ENCODE data around the gene LZTS2.
A peak's percentile ranks its signal among the peaks of the same experiment; 100 is the strongest.

Gene LZTS2

DNA sequence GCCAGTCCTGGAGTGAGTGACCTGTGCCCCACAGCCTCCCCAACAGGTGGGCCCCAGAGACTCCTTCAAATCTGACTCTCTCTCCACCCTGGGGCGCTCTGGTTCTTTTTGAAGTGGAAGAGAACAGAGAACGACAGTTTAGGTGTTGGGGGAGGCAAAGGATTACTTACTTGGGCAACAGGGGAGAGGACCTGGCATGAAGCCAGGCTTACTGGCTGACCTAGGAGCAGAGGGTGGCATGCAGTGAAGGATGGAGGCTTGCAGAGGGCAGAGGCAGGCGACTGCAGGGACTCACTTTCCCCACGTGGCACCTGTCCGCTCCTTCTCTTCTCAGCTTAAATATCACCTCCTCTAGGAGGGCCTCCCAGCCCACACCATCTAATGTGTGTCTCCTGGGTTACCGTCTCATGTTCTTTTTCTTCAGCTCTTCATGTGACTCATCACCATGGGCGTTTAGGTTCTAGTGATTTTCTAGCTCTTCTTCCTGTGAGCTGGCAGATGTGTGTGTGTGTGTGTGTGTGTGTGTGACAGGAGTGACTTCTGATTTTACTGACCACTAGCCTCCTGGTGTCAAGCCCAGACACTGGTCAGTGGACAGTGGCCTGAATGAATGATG is 15.5 kb downstream of the LZTS2 start:
- DNase-seq, result peak; percentile 15

DNA sequence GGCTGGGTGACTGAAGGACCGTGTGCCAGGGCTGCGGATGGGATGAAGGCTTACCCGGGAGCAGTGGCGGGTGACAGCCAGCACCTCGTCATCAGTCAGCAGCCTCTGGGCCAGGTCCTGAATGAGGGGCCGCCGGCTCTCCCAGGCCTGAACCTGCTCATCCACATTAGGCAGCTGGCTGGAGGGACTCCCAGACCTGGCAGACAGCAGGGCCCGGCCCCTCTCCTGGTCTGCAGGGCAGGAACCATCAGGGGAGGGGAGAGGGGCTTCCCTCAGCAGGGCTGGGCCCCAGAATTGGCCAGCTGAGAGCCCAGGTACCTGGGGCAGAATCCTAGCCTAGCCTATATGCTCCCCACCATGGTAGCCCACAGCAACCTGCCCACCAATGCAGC is 16.0 kb downstream of the LZTS2 start:
- DNase-seq, result no peak

DNA sequence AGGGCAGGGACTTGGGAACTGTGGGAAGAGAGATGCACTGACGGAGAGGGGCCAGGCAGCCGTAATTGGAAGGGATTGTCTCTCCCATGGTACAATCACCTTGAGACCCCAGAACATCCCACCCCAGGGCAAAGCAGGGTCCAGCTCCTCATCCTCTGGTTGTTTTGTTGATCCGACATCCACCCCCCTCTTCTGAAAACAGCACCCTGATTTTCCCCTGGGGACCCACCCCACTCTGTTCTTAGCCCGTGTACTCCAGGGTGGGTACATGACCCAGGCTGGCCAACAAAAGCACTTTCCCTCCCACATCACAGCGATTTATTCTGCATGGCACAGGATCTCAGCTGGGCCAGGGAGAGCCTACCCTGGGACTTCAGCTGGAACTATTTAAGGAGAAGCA is 17.2 kb downstream of the LZTS2 start:
- no peak for DNase-seq

DNA sequence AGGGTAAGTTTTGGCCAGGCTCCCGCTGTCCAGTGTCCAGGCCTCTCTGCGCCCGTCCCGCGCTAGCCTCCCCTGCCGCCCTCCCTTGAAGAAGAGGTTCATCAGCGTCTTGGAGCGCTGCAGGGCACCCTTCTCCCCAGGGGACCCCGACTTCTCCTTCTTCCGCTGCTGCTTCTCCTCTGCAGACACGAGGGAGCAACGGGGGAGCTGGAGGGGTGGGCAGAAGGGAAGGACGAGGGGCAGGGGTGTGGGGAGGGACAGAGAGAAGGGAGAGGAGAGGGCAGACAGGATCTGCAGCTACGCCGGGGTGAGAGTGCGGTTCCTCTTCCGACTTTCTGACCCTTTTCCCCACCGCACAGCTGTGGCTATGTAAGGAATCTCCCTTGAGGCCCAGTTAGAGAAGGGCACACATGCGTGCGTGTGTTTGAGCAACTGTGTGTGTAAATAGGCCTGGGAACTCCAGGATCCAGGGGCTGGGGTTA is 18.6 kb downstream of the LZTS2 start:
- DNase-seq, result no peak

DNA sequence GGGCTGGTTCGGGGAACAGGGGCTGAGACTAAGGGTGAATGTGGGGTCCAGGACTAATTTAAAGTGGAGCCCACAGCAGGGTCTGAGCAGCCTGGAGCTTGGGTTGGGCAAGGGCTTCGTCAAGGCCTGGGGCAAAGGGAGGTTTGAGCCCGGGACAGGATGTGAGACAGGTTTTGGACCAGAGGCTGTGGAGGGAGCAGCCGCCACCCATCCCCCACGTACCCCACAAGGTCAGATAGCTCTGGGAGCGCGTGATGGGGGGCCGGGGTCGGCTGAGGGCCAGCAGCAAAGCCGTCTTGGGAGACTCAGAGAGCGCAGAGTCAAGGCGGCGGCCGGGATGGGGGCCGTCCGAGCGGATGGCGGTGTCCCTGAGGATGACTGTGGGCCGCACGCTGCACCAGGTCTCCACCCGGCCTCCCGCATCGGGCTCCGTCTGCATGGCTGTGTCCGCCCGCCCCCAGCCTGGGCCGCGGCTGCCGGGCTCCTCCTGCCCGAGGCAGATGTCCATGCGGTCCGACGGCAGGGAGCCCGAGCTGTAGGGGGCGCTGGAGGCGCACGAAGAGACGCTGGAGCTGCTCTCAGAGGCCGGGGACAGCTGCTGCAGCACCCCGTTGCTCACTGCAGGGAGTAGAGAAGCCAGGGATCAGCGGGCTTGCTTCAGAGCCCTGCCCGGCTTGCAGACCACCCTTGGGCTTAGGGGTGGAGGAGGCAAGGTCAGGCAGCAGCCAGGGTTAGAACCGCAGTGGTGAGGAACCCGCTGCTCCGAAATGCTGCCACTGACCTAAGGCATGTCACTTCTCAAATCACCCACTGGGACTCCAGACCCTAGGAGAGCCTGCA is 19.2 kb downstream of the LZTS2 start:
- DNase-seq, result peak; percentile 61

DNA sequence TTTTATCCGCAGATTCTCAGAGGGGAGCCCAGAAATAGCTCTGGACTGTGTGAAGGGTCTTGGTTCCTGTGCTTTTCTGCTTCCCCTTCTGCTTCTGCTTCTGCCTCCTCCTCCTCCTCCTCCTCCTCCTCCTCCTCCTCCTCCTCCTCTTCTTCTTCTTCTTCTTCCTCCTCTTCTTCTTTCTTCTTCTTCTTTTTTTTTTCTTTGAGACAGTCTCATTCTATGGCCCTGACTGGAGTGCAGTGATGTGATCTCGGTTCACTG is 19.8 kb downstream of the LZTS2 start:
- no peak for DNase-seq

DNA sequence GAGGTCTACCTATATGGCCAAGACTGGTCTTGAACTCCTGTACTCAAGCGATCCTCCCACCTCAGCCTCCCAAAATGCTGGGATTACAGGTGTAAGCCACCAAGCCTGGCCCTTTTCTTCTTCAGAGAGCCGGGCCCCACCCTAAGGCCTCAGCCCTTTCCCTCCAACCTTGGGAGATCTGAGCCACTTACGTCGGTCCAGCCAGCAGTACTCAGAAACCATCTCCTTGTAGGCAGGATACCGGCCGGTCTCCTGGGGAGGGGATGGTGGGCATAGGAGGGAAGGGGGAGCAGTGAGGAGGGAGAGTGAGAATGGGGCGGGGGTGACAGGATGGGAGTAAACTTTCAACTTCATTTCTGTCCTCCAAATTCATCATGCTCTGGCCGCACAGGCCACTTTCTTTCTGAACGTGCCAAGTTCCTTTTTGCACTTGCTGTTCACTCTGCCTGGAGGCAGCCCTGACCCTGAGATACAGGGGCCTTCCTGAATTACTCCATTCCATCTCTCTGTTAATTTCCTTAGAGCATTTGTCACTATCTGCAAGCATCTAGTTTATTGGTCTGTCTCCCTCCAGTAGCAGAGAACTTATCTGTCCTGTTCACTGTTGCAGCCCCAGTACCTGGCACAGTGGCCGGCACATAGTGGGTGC is 20.9 kb downstream of the LZTS2 start:
- DNase-seq, result no peak

DNA sequence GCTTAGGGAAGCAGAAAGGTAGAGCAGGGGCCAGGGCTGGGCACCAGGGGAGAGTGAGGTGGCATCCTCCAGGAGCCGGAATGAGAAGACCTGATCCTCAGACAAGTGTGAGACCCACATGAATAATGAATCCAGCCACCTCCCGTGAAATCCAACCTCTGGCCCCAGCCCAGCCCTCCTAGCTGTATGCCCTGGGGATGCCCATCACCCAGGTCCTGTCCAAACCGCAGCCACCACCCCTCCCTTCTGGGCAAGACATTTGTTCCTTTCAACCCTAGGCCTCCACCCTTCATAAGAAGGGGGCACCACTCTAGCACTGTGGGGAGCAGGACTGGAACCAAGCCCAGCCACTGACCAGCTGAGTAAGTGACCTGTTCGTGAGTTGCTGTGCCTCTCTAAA is 21.6 kb downstream of the LZTS2 start:
- DNase-seq, result no peak

DNA sequence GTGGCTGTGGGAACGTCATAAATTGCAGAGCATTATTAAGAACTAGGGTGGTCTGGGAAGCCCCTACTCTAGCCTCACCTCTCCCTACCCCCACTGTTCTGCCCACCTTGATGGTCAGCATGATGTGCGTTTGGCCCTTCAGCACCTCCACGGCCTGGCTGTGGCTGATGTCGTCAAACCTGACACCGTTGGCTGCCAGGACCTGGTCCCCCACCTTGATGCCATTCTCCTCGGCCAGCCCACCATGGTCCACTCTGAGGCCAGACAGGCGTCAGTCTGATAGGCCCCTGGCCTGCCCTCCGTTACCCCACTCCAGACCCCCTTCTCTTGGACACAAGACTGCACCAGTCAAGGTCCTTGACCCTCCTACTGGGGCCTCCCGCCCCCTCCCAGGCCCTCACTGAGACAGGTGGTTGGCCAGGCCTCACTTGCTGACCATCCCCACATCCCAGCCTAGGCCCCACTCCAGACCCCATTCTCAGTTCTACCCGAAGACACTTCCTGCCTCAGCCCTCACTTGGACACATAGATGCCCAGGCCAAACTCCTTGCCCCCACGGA is 22.2 kb downstream of the LZTS2 start:
- no peak for DNase-seq

DNA sequence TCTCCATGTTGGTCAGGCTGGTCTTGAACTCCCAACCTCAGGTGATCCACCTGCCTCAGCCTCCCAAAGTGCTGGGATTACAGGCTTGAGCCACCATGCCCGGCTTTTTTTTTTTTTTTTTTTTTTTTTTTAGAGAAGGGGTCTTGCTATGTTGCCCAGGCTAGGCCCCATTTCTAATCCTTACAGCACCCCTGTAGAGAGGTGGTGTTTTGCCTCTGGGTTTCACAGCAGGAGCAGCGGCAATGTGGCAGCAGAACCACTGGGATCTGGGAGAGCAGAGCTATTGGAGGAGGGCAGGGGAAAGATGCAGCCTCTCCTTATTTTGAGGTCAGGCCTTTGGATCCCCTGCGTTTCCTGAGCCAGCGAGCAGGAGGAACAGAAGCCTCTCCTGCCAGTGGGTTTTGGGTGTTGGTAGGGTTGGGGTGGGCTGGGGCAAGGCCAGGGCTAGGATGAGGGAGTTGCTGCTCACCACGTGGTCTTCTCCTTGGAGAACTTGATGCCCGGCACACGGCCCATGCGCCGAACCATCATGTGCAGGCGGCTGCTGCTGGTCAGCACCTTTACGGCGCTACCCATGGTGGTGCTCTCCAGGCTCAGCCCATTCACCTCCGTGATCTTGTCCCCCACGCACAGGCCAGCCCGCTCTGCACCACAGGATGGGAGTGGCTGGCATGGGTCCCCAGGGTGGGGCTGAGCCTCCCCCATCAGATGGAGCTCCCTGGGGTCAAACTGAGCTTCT is 23.5 kb downstream of the LZTS2 start:
- DNase-seq, result no peak

DNA sequence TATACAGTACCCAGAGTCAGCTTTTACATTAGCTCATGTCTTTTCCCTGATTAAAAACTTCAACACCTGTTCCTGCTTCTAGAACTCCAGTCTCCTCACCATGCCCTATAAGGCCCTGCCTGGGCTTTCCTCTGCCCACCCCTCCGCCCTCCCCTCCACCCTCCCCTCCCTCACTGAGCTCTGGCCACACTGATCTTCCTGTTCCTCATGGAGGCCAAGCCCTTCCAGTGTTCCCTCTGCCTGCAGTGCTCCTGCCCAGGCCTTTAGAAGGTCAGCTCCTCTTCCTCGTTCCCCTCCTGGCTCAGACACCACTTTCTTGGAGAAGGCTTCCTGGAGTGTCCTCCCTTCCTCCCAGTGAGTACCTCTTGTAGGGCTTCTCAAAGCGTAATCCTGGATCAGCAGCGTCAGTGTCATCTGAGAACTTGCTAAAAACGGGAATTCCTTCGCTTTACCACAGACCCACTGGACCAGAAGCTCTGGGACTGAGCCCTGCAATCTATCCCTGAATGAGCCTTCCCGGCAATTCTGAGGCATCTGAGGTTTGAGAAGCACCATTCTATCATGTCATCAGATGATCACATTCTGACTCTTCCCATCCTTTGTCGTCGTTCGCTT is 27.6 kb downstream of the LZTS2 start:
- no peak for DNase-seq

DNA sequence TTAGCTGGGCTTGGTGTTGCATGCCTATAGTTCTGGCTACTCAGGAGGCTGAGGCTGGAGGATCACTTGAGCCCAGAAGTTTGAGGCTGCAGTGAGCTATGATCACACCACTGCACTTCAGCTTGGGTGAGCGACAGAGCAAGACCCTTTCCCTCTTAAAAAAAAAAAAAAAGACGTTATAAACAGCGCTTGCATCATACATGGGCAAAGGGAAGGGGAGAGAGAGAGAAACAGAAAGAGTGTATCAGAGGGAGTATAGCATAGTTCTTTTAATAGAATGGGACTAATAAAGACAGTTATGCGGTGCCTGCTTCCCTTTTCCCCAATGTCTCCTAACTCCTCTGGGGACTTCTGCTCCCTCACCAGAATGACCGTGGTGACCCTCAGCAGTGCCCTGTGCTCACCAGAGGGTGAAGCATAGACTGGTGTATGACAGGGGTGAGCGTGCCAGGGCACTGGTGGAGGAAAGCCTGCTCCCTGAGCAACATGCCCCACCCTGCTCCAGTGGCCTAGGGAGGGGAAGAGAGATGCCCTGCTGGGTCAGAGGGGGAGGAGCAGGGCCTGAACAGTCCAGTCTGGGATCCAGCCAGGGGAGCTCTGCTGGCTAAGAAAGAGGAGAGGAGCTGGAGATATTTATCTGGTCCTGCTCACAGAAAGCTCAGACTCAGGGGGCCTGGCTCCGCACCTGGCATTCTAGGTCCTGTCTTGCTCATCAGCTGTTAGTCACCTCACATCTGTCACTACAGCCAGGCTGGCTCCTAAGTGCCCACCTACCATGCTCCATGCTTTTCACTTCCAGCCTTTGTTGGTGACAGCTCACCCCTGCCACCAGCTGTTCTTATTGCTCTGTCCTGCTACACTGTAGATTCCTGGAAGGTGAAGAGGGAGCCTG is 29.1 kb downstream of the LZTS2 start:
- DNase-seq, result no peak

DNA sequence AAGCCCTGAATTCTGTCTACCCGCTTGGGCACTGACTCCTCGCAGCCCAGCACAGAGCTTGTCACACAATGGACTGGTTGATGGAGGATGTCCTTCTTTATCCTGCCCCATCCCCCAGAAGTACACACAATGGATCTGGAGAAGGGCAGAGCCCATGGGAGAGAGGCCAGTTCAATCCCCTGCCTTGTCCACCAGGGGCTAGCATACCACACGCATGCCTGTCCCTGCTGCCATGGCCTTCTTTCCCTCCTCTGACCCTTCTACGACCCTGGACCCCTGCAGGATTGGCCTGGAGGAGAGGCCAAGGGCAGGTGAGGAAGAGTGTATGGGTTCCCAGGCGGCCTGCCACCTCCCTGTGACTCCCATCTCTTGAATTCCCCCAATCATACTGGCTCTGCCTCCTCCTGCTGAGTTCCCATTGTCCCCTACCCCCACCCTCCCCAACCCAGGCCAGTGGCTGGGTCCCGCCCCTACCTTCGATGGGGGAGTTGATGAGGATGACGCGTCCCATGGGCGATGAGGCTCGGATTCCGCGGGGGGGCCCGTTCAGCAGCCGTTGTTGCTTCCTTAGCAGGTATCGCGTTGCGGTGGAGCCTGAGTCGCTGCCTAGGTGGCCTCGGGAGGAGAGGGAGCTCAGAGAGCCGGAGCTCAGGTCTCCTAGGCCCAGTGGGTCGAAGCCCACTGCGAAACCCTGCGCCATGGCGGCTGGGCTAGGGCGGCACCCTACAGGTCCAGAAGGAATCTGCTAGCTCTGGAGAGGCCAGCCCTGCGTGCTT is 30.1 kb downstream of the LZTS2 start:
- DNase-seq, result no peak

DNA sequence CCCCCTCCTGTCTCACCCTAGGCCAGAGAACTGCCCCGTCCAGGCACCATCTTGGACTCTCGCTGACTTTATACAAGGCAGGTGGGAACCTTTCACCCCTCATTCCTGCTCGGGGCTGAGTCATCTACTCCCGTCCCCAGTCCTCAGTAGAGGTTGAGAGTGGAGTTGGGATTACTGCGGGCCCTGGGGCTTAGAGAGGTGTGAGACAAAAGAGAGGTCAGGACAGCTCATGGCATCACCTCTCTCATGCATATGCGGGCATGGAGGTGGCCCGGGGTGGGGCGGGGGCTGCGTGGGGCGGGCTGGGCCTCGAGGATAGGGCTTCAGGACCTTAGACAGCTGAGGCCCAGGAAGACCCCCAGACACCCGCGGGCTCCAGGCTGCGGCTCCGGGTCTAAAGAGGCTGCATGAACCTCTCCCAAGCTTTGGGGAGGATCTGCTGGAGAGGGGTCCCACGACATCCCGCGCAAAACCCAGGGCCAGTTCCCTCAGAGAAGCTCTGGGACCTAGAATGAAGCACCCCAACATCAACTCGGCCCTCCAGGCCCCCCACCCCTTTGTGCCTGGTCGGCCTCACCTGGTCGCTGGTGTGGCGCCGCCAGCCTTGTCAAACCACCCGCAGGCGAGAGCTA is 31.0 kb downstream of the LZTS2 start:
- DNase-seq, result no peak

DNA sequence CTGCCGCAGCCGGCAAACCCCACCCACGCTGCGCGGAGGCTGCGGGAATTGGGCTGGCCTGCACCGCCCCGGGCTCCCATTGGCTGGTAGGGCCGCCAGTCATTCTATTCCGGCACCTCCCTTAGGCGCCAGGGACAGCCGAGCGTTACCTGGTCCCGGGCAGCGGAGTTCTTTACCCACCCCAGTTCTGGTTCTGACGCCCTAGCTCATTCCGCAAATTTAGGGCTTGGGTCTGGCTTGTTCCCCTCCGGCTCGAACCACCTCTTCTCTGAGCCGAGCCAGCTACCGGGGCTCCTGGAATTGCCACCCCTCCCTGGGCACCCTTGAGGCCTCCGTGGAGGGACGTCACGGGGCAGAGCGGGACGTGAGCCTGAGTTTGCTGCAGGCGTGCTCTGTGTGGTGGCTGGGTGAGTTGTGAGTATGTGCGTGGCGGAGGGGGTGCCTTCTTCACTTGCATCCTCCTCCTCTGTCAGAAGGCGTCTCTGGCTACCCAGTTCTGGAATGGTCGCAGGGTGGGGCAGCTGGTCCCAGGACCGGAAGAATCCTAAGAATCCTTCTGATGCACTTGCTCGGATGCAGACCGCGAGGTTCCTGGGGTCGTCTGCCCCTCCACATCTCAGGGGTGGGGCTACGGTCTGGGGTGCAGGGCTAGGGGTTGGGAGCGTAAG is 31.7 kb downstream of the LZTS2 start, which contains the start of the genes PDZD7 and SFXN3:
PDZD7 (minus strand) TSS at position 2 of the 668 bp plus-strand sequence. CDS start 910 bp downstream, outside the sequence.
SFXN3 (plus strand) TSS at position 107 of the 668 bp plus-strand sequence. CDS start 3,461 bp downstream, outside the sequence.
- DNase-seq, result peak; percentile 76

DNA sequence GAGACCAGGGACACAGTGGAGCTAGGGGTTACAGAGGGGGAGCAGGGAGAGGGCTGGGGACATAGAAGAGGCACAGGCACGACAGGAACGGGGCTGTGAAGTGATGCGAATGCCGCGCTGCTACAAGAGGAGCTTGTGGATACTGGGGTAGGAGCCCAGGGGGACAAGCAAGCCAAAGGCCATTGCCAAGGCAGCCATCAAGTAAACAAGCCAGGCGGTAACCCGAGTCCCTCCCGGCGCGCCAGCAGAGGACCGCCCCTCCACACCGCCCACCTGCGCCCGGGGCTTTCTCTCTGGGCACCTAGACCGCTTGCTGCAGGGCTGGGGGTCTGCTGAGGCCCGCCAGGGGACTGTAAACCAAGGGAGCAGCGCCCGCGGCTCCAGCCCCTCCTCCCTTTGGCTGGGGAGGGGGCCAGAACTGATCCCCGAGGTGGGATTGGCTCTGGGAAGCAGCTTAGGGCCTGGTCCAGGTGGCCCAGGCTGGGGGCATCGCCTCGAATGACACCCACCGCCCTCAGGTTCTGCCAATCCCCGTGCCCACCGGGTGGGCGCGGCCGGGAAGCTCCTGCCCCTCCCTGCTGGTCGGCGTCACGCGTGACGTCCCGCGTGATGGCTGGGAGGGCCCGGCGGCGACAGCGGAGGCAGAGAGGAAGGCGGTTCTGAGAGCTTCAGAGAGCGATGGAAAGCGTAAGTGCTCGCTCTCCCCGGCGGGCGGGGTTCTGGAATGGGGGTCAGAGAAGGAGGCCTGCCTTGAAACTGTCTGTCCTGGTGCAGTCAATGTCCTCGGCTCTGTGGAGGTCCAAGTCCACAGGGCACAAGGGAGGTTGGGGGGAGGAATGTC is 32.4 kb downstream of the LZTS2 start:
- no peak for DNase-seq

DNA sequence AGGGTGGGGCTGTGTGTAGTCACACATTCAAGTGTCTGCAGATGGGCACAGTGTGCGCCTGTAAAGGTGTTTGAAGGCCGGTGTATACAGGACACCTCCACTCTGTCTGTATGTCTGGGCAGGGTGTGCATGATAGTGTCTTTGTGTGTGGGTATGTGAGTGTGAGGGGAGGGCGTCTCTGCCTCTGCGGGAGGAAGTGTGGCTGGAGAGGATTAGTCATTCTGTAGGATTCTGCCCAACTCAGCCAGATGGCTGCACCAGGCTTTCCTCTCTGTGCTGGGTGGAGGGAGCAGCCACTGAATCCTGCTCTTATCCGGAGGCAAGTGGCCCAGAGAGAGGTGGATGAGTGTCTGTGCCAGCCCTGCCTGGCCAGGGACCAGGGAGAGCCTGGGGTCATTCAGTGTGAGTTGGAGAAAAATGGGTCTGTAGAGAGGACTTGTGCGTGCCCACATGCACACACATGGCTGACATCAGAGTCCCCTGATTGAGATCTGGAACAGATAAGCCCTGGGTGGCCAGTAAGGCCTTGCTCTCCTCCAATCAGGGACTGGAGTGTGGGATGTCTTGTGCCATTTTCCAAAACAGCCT is 33.1 kb downstream of the LZTS2 start:
- DNase-seq, result peak; percentile 14

DNA sequence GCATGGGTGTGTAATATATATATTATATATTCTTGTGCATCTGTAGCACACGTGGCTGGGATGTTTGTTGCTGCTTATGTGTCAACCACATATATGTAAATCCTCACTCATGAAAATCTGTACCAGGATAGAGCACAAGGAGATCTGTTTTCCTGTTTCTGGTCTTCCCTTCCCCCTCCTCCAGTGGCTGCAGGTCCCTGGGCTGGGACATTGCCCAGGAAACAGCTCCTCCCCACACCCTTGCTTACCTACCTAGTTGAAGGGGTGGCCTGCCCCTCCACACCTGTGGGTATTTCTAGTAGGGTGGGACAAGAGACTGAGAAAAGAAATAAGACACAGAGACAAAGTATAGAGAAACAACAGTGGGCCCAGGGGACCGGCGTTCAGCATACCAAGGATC is 33.7 kb downstream of the LZTS2 start:
- DNase-seq, result no peak
